ENCODE measurements around the gene IQCB1. TPM values are rescaled to one million over a fixed set of nuclear protein-coding genes. Genes with fewer than 3 reads are reported as not detected.
A peak's percentile ranks its signal among the peaks of the same experiment; 100 is the strongest.

Gene IQCB1
- polyA plus RNA-seq, 3 donors: 6.0 to 27.7 (median 7.5) TPM

DNA sequence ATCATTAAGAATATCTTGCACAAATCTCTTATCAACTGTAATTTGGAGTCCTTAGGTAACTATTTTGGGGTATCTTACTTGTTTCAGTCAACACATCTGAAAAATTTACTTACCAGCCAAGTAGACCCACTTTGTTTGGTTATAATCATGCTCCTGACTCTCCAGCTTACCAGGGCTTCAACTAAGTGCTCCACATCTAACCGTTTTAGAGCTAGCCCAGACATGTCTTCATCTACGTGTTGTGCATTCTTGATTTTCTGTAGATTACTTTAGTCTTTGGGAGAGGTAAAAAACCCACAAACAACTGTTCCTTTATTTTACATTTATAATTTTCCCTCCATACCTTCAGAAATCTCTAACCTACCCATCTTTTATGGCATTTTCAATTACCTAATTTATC lies 17.4 kb upstream of the IQCB1 start:
- H3K27ac Mint-ChIP-seq: peak overlapping the region in 1 of 7 donors; percentile 40
- H3K36me3 ChIP-seq (replicated peaks in 1 of 2; ENCODE audit: control insufficient read depth in 1 of 2, insufficient read depth in 2 of 2, low read length in 2 of 2): peaks cover 41 to 80% of the 10 kb centered on the region in 2 donors
- H3K4me1 ChIP-seq (ENCODE audit: control insufficient read depth in 1 of 2, insufficient read depth in 2 of 2, low read length in 2 of 2): no peaks in the 10 kb centered on the region
- DNase-seq: no peak
- no peak overlapping the region for H3K4me2 ChIP-seq (replicated peaks; ENCODE audit: extremely low read depth, low read length, poor library complexity, severe bottlenecking)
- H4K20me1 ChIP-seq (ENCODE audit: insufficient read depth, low read length): peaks cover 9% of the 10 kb centered on the region
- H3K27me3 ChIP-seq (ENCODE audit: control insufficient read depth in 2 of 2, insufficient read depth in 2 of 2, low read length in 2 of 2): no peaks in the 10 kb centered on the region
- H3K4me3 ChIP-seq (replicated peaks in 1 of 3; ENCODE audit: low read depth in 2 of 3, low read length in 3 of 3): no peak overlapping the region
- no peak overlapping the region for H3K9ac ChIP-seq (ENCODE audit: insufficient read depth, low read length, poor library complexity, severe bottlenecking)
- H3K9me3 Mint-ChIP-seq: peaks cover 0 to 3% (median 0%) of the 10 kb centered on the region in 7 donors
- H2AFZ ChIP-seq (ENCODE audit: insufficient read depth, low read depth, low read length, poor library complexity, severe bottlenecking): no peak overlapping the region
- H3K4me1 Mint-ChIP-seq: peaks cover under 1% of the 10 kb centered on the region
- H3K27me3 Mint-ChIP-seq (ENCODE audit: low read depth in 3 of 3): no peaks in the 10 kb centered on the region
- H3K27ac ChIP-seq (ENCODE audit: low read depth in 1 of 2, low read length in 2 of 2): peak overlapping the region in 1 of 2 donors; percentile 9
- intact Hi-C loops (cut with micrococcal nuclease): no loop called here
- H3K4me3 Mint-ChIP-seq: no peak overlapping the region
- H3K9me3 ChIP-seq (replicated peaks in 1 of 2; ENCODE audit: control insufficient read depth in 1 of 2, insufficient read depth in 1 of 2, low read length in 2 of 2): no peaks in the 10 kb centered on the region
- WGBS (ENCODE audit: insufficient coverage): no CpG with 5 or more reads among the region's 2 CpGs
- H3K79me2 ChIP-seq (ENCODE audit: insufficient read depth, low read length): peaks cover 97% of the 10 kb centered on the region
- TF ChIP-seq, protein P1, sequence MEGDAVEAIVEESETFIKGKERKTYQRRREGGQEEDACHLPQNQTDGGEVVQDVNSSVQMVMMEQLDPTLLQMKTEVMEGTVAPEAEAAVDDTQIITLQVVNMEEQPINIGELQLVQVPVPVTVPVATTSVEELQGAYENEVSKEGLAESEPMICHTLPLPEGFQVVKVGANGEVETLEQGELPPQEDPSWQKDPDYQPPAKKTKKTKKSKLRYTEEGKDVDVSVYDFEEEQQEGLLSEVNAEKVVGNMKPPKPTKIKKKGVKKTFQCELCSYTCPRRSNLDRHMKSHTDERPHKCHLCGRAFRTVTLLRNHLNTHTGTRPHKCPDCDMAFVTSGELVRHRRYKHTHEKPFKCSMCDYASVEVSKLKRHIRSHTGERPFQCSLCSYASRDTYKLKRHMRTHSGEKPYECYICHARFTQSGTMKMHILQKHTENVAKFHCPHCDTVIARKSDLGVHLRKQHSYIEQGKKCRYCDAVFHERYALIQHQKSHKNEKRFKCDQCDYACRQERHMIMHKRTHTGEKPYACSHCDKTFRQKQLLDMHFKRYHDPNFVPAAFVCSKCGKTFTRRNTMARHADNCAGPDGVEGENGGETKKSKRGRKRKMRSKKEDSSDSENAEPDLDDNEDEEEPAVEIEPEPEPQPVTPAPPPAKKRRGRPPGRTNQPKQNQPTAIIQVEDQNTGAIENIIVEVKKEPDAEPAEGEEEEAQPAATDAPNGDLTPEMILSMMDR (IDR thresholded peaks at IDR 0.05): no peak
- H3K36me3 Mint-ChIP-seq: peaks cover 38 to 73% of the 10 kb centered on the region in 2 donors

DNA sequence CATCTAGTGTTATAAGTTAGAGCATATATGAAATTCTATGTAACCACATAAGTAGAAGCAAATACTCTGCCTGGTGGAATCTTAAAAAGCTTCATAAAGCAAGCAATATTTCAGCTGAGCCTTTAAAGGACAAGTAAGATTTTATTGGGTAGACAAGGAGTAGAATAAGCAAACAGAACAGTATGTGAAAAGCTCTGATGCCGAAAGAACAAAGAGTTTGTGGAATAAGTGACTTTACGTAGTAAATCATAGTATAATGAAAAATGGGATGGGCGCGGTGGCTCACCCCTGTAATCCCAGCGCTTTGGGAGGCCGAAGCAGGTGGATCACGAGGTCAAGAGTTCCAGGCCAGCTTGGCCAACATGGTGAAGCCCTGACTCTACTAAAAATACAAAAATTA lies 10.0 kb upstream of the IQCB1 start:
- H3K36me3 Mint-ChIP-seq: peaks cover 32 to 59% of the 10 kb centered on the region in 2 donors
- no peak for DNase-seq
- WGBS (ENCODE audit: insufficient coverage): 100% methylated on average over 3 of the region's 7 CpGs
- H3K36me3 ChIP-seq (replicated peaks in 1 of 2; ENCODE audit: control insufficient read depth in 1 of 2, insufficient read depth in 2 of 2, low read length in 2 of 2): peaks cover 28 to 51% of the 10 kb centered on the region in 2 donors
- H3K27ac ChIP-seq (ENCODE audit: low read depth in 1 of 2, low read length in 2 of 2): peak overlapping the region in 1 of 2 donors; percentile 2
- H3K27ac Mint-ChIP-seq: peak overlapping the region in 1 of 7 donors; percentile 71
- H3K4me1 ChIP-seq (ENCODE audit: control insufficient read depth in 1 of 2, insufficient read depth in 2 of 2, low read length in 2 of 2): no peaks in the 10 kb centered on the region
- no peak overlapping the region for H3K4me3 Mint-ChIP-seq
- H3K4me3 ChIP-seq (replicated peaks in 1 of 3; ENCODE audit: low read depth in 2 of 3, low read length in 3 of 3): no peak overlapping the region
- no peaks in the 10 kb centered on the region for H3K27me3 ChIP-seq (ENCODE audit: control insufficient read depth in 2 of 2, insufficient read depth in 2 of 2, low read length in 2 of 2)
- H4K20me1 ChIP-seq (ENCODE audit: insufficient read depth, low read length): peaks cover 7% of the 10 kb centered on the region
- peaks cover 98% of the 10 kb centered on the region for H3K79me2 ChIP-seq (ENCODE audit: insufficient read depth, low read length)
- no peak overlapping the region for H3K9ac ChIP-seq (ENCODE audit: insufficient read depth, low read length, poor library complexity, severe bottlenecking)
- H3K4me2 ChIP-seq (replicated peaks; ENCODE audit: extremely low read depth, low read length, poor library complexity, severe bottlenecking): no peak overlapping the region
- H3K27me3 Mint-ChIP-seq (ENCODE audit: low read depth in 3 of 3): no peaks in the 10 kb centered on the region
- peaks cover 9% of the 10 kb centered on the region for H3K4me1 Mint-ChIP-seq
- no peaks in the 10 kb centered on the region for H3K9me3 ChIP-seq (replicated peaks in 1 of 2; ENCODE audit: control insufficient read depth in 1 of 2, insufficient read depth in 1 of 2, low read length in 2 of 2)
- TF ChIP-seq, protein P1 (IDR thresholded peaks at IDR 0.05): no peak
- no peak overlapping the region for H2AFZ ChIP-seq (ENCODE audit: insufficient read depth, low read depth, low read length, poor library complexity, severe bottlenecking)
- intact Hi-C loops (cut with micrococcal nuclease): no loop called here
- peaks cover 0 to 2% (median 0%) of the 10 kb centered on the region in 7 donors for H3K9me3 Mint-ChIP-seq
